ENCODE results near the gene GRIN1.

GRIN1 gene

GRCh38 chr9:137105814-137106661 is 32.9 kb upstream of the GRIN1 start (continued):
- no peak for TF ChIP-seq ATF2 (tag by site-specific recombination; IDR thresholded peaks at IDR 0.05; ENCODE audit: low read depth)
- TF ChIP-seq MEIS1 (CRISPR knock-in tag; IDR thresholded peaks at IDR 0.05; ENCODE audit: borderline replicate concordance): no peak
- TF ChIP-seq ZNF571 (tag by site-specific recombination; IDR thresholded peaks at IDR 0.05): no peak
- no peak for TF ChIP-seq ZSCAN30 (tag by site-specific recombination; IDR thresholded peaks at IDR 0.05)
- no peak for TF ChIP-seq ZNF292 (tag by site-specific recombination; IDR thresholded peaks at IDR 0.05; ENCODE audit: borderline replicate concordance, low read depth)
- no peak for TF ChIP-seq ZNF155 (tag by site-specific recombination; IDR thresholded peaks at IDR 0.05)
- TF ChIP-seq ZNF548 (tag by site-specific recombination; IDR thresholded peaks at IDR 0.05): no peak
- no peak for TF ChIP-seq ZNF221 (tag by site-specific recombination; IDR thresholded peaks at IDR 0.05; ENCODE audit: borderline replicate concordance)

- peaks cover 0 to 79% of the 10 kb centered on the region in 2 experiments; a peak in 1 of 3 replicates for H3K36me3 ChIP-seq (ENCODE audit: control insufficient read depth in 2 of 2, insufficient read depth in 1 of 2, low read length in 2 of 2)
- POLR2A ChIA-PET: interaction anchor here (1.2 kb wide), 1 partner anchor 134 kb away, joined by 3 read pairs; the partner anchor contains the start of gene TUBB4B
Observed at GRCh38 chr9:137106662-137107250, 32.2 kb upstream of the GRIN1 start.

More at GRCh38 chr9:137106662-137107250, 32.2 kb upstream of the GRIN1 start:
- no peak overlapping the region for H3K4me3 ChIP-seq (ENCODE audit: low read depth, low read length)
- no peak overlapping the region for H3K27ac ChIP-seq (ENCODE audit: extremely low read depth, low read depth, low read length)
- H3K4me1 ChIP-seq (ENCODE audit: control insufficient read depth, insufficient read depth, low read length): no peaks in the 10 kb centered on the region
- no peaks in the 10 kb centered on the region for H3K9me3 ChIP-seq (ENCODE audit: control insufficient read depth, insufficient read depth, low read depth, low read length)
- CTCF ChIA-PET: interaction anchor here (0.6 to 2.1 kb wide), 5 partner anchors 12 to 130 kb away, joined by 3 to 5 read pairs (median 4); partner anchors contain the start of gene RNF224
- no peak for TF ChIP-seq ZNF157 (tag by site-specific recombination; IDR thresholded peaks at IDR 0.05)
- no peak for TF ChIP-seq KLF7 (tag by site-specific recombination; IDR thresholded peaks at IDR 0.05; ENCODE audit: borderline replicate concordance)
- no peak for TF ChIP-seq ZSCAN18 (tag by site-specific recombination; IDR thresholded peaks at IDR 0.05)
- TF ChIP-seq PRDM6 (tag by site-specific recombination; IDR thresholded peaks at IDR 0.05): no peak
- no peak for TF ChIP-seq BCL11B (tag by site-specific recombination; IDR thresholded peaks at IDR 0.05; ENCODE audit: low read depth)
- no peak for TF ChIP-seq ZNF302 (tag by site-specific recombination; IDR thresholded peaks at IDR 0.05; ENCODE audit: low read depth)
- no peak for TF ChIP-seq ZNF830 (tag by site-specific recombination; IDR thresholded peaks at IDR 0.05; ENCODE audit: low read depth)

Measured in HEK293 (cell line).